H1 (cell line): Measurements from ENCODE around the gene MSI1. TPM values are rescaled to one million over a fixed set of nuclear protein-coding genes. Genes with fewer than 3 reads are reported as not detected.
A peak's percentile ranks its signal among the peaks of the same experiment; 100 is the strongest.

ENCODE experiments used
- polyA plus RNA-seq, 7 experiments: library from polyadenylated mRNA; depleted of rRNA in 3 of 7; stranded (reverse) in 5 of 7; unstranded in 2 of 7; fragments of >200 nt in 5 of 7; fragments of 200-250 nt in 2 of 7; gene quantifications; 1 replicate in 5 of 7; 2 replicates in 1 of 7; 4 replicates in 1 of 7; pipeline versions ENCODE4 v1.2.1 to v1.2.3, GENCODE V29; 2011 to 2013; ENCODE audit warnings: missing spikeins in 2 of 7, mixed read lengths in 2 of 7
- small RNA-seq: library from polyadenylated mRNA; stranded (forward); fragments of <200 nt; extraction: miRNeasy Mini kit (QIAGEN cat#:217004); gene quantifications from one replicate; pipeline ENCODE3, GENCODE V24; 2013; ENCODE audit not compliant: insufficient read depth
- total RNA-seq: library from RNA; stranded (reverse); fragmentation: NEBNext Ultra II Directional; extraction: Animal tissue kit (Norgen Biotek cat#: 25700); gene quantifications from 2 replicates; pipeline ENCODE4 v1.2.1, GENCODE V29; 2021
- TF ChIP-seq, protein P1 (sequence below): IDR thresholded peaks from 2 replicates; pipeline ENCODE4 v1.6.1; 2011; ENCODE audit warnings: low read length, improper control_type of control experiment

Gene MSI1
- total and polyA plus RNA-seq, 2 of the 8 experiments (the other 6 are each of a cell fraction or from before 2014, with no cell fraction given) = 13.5 to 51.9 TPM

DNA sequence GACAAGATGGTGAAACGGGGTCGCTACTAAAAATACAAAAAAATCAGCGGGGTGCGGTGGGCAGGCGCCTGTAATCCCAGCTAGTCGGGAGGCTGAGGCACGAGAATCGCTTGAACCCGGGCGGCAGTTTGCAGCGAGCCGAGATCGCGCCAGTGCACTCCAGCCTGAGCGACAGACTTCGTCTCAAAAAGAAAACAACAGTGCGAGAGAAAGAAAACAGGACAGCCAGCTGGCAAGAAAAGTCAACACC lies 76.6 kb downstream of the MSI1 start (continued):
- TF ChIP-seq, protein P1, sequence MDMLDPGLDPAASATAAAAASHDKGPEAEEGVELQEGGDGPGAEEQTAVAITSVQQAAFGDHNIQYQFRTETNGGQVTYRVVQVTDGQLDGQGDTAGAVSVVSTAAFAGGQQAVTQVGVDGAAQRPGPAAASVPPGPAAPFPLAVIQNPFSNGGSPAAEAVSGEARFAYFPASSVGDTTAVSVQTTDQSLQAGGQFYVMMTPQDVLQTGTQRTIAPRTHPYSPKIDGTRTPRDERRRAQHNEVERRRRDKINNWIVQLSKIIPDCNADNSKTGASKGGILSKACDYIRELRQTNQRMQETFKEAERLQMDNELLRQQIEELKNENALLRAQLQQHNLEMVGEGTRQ = no peak

Small RNA genes within 50 kb of the gene (small RNA-seq; reads per million reads assigned to genes)
- gene RNU4-1 (1,752 reads per million, percentile 99 among the genes with 10 or more reads in this experiment), gene RNU4-2 (400 reads per million, percentile 99 among the genes with 10 or more reads in this experiment), gene RNU6-1088P (not detected)

Other genes with a start within 250 kb of the MSI1 start
- gene GCN1, start 174.4 kb downstream of the MSI1 start, total RNA-seq = 133 and 137 TPM in 2 replicates
- gene GCN1, start 174.4 kb downstream of the MSI1 start, polyA plus RNA-seq (2011; rRNA removed) = 61.4 and 73.1 TPM in 2 replicates
- 2,987 and 3,029 TPM in 2 replicates for gene RPLP0, start 168.1 kb downstream of the MSI1 start, total RNA-seq
- 8,838 and 10,765 TPM in 2 replicates for gene RPLP0, start 168.1 kb downstream of the MSI1 start, polyA plus RNA-seq (2011; rRNA removed)
- gene PXN, start 103.4 kb downstream of the MSI1 start, total RNA-seq = 105 and 109 TPM in 2 replicates
- 51.0 and 89.2 TPM in 2 replicates for gene PXN, start 103.4 kb downstream of the MSI1 start, polyA plus RNA-seq (2011; rRNA removed)
- gene RNU4-2, start 77.3 kb downstream of the MSI1 start, total RNA-seq = 1,112 and 1,388 TPM in 2 replicates
- gene RNU4-2, start 77.3 kb downstream of the MSI1 start, polyA plus RNA-seq (2011; rRNA removed) = under 0.01 TPM in 2 replicates
- gene RNU4-1, start 75.9 kb downstream of the MSI1 start, total RNA-seq = 1,424 and 1,786 TPM in 2 replicates
- gene RNU4-1, start 75.9 kb downstream of the MSI1 start, polyA plus RNA-seq (2011; rRNA removed) = under 0.01 TPM in 2 replicates
- 2.3 and 4.1 TPM in 2 replicates for gene SIRT4, start 66.8 kb downstream of the MSI1 start, total RNA-seq
- 2.7 and 3.8 TPM in 2 replicates for gene SIRT4, start 66.8 kb downstream of the MSI1 start, polyA plus RNA-seq (2011; rRNA removed)
- gene PLA2G1B, start 41.4 kb downstream of the MSI1 start, total RNA-seq = not detected in 2 replicates
- 0.19 TPM in 1 of 2 replicates, not detected in the other for gene PLA2G1B, start 41.4 kb downstream of the MSI1 start, polyA plus RNA-seq (2011; rRNA removed)
- 437 and 465 TPM in 2 replicates for gene COX6A1, start 68.9 kb upstream of the MSI1 start, total RNA-seq
- gene COX6A1, start 68.9 kb upstream of the MSI1 start, polyA plus RNA-seq (2011; rRNA removed) = 2,792 and 3,254 TPM in 2 replicates
- 58.5 and 63.4 TPM in 2 replicates for gene TRIAP1, start 77.2 kb upstream of the MSI1 start, total RNA-seq
- 20.8 and 42.0 TPM in 2 replicates for gene TRIAP1, start 77.2 kb upstream of the MSI1 start, polyA plus RNA-seq (2011; rRNA removed)
- 30.4 and 34.2 TPM in 2 replicates for gene GATC, start 77.3 kb upstream of the MSI1 start, total RNA-seq
- 13.2 and 13.6 TPM in 2 replicates for gene GATC, start 77.3 kb upstream of the MSI1 start, polyA plus RNA-seq (2011; rRNA removed)
- gene SRSF9, start 100.6 kb upstream of the MSI1 start, total RNA-seq = 304 and 307 TPM in 2 replicates
- gene SRSF9, start 100.6 kb upstream of the MSI1 start, polyA plus RNA-seq (2011; rRNA removed) = 148 and 172 TPM in 2 replicates
- 419 and 423 TPM in 2 replicates for gene DYNLL1, start 126.9 kb upstream of the MSI1 start, total RNA-seq
- gene DYNLL1, start 126.9 kb upstream of the MSI1 start, polyA plus RNA-seq (2011; rRNA removed) = 314 and 488 TPM in 2 replicates
- 35.1 and 38.3 TPM in 2 replicates for gene COQ5, start 160.0 kb upstream of the MSI1 start, total RNA-seq
- 23.5 and 35.8 TPM in 2 replicates for gene COQ5, start 160.0 kb upstream of the MSI1 start, polyA plus RNA-seq (2011; rRNA removed)
- 164 and 171 TPM in 2 replicates for gene RNF10, start 165.2 kb upstream of the MSI1 start, total RNA-seq
- 63.0 and 71.6 TPM in 2 replicates for gene RNF10, start 165.2 kb upstream of the MSI1 start, polyA plus RNA-seq (2011; rRNA removed)
- 54.7 and 59.7 TPM in 2 replicates for gene POP5, start 212.2 kb upstream of the MSI1 start, total RNA-seq
- gene POP5, start 212.2 kb upstream of the MSI1 start, polyA plus RNA-seq (2011; rRNA removed) = 105 and 124 TPM in 2 replicates